Thyroid gland (tissue), 4 donors: ENCODE measurements around the gene BSG.

Source experiments
- CTCF ChIP-seq, 6 experiments: fragments of 200-600 bp in 3 of 6; fragments of 450-650 bp in 3 of 6; sonication (generic) in 3 of 6; IDR thresholded peaks; one replicate each; pipeline ENCODE4 v1.5.1; 2016 to 2019; ENCODE audit warnings: antibody characterized with exemption in 6 of 6, mild to moderate bottlenecking in 2 of 6, inconsistent platforms in 1 of 6, moderate library complexity in 1 of 6
- POLR2A ChIP-seq, 2 donors: fragments of 450-650 bp; IDR thresholded peaks; one replicate each; pipeline ENCODE4 v1.6.1; 2017; ENCODE audit warnings: antibody characterized with exemption in 2 of 2, mild to moderate bottlenecking in 2 of 2, moderate library complexity in 1 of 2

DNA sequence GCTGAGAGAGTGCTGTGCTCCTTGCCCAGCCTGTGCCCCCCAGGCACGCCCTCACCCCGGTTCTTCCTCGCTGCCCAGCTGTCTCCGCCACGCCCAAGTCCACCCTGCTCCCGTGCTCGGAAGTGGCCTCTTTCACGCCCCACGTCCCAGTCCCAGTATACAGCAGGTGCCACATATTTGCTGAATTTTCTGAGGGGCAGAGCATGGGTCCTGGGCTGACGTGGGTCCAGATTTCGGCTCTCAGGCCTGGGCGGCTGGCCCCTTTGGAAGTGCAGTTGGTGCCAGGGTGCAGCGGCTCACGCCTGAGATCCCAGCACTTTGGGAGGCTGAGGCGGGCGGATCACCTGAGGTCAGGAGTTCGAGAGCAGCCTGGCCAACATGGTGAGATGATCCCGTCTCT is 20.7 kb downstream of the BSG start:
- no peak for TF ChIP-seq CTCF (IDR thresholded peaks at IDR 0.05)
- TF ChIP-seq POLR2A (IDR thresholded peaks at IDR 0.05) = no peak
